ENCODE data around the gene CPB2.

The CPB2 gene, protein sequence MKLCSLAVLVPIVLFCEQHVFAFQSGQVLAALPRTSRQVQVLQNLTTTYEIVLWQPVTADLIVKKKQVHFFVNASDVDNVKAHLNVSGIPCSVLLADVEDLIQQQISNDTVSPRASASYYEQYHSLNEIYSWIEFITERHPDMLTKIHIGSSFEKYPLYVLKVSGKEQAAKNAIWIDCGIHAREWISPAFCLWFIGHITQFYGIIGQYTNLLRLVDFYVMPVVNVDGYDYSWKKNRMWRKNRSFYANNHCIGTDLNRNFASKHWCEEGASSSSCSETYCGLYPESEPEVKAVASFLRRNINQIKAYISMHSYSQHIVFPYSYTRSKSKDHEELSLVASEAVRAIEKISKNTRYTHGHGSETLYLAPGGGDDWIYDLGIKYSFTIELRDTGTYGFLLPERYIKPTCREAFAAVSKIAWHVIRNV

DNA sequence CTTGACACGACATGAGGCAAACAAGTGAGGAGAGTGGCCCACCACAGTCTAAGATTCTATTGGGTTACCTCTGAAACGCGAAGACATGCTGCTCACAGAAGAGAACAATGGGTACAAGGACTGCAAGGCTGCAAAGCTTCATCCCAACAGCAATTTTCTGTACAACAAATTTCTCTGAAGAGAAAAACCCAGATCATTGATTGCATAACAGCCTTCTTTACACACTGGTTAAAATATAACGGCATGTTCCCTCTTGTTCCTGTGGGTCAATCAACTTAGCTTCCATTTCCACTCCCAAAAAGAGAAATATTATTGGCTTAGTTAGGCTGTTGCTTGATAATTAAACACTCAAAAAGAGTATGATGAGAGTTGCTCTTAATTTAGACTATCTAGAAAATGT is at the start of gene CPB2:
Gene CPB2, minus strand, starts transcription at position 166 of the 400 bp plus-strand sequence. Its CDS starts 24 bp downstream, at position 142.
- H3K36me3 Mint-ChIP-seq (ENCODE audit: low read depth): no peaks in the 10 kb centered on the region
- no peak within 1 kb of the TSS for H3K27ac Mint-ChIP-seq
- peaks cover 6% of the 10 kb centered on the region for H3K27me3 Mint-ChIP-seq

DNA sequence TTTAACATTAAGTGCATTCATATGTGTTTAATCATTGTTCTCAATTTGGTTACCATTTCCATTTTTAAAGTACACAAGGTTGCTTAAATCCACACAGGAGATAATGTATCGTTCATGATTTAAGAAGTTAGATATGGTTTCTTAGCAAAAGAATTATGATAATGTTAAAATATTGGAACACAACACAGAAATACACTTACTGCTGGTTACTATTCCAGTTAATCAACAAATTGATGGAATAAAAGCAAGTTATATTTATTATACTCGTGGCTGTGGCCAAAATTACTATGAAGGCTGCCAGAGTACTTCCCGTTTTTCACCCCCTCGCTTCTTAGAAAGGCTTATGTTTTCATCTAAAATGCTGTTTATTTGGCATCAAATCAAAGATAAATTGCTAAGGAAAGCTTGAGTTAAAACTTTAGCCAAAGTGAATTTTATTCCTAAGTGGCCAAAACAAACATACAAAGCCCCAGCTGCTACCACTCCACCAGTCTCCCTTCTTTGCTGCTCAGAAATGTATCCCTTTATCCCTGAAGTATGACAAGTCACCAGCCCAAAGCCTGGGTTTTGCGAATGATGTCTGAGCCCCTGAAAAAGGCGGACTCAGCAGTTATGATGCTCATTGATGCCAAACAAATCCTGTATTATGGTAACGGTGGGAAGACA is 49.4 kb upstream of the CPB2 start:
- H3K27me3 Mint-ChIP-seq: no peaks in the 10 kb centered on the region

More for the DNA sequence above, at the start of gene CPB2:
- Mint-ChIP-seq H3K4me1 (ENCODE audit: low read depth) (peaks cover 8% of the 10 kb centered on the region), H3K9me3 (no peaks in the 10 kb centered on the region), H3K4me3 (no peak within 1 kb of the TSS)
- DNase-seq: no peak

DNA sequence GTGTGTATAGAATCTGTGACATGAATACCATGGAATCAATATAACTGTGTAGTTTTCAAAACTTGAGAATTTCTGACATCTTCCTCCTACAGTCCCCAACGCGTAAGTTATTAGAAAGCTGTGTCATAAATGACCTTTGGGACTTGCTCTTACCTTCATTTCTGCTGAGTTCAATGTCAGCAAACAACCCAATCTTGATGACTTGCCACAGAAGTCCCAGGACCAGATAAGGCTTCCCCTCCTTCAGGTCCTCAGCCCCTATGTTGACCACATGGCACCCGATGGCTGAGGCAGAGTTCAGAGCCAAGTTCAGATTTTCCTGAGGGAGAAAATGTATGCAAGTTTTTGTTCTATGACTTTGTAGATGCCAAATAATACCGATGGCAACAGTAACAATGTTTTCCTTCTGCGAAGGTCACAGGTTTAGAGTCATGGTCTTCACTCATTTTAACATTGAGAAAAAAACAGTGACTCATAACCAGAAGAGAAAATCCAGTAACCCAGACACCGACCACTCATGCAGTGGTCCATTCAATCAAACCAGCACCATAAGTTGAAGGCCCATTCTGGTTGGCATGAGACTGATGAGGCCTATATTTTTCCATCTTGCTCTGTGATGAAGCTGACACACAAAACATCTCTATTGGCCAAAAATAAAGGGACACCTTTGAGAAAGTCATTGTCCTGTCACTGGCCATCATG is 47.9 kb upstream of the CPB2 start:
- Mint-ChIP-seq H3K4me1 (ENCODE audit: low read depth) (peaks cover 61% of the 10 kb centered on the region), H3K27me3 (no peaks in the 10 kb centered on the region)

More for the DNA sequence above, 49.4 kb upstream of the CPB2 start:
- Mint-ChIP-seq H3K36me3 (ENCODE audit: low read depth) (peaks cover 97% of the 10 kb centered on the region), H3K4me3 (no peak overlapping the region), H3K4me1 (ENCODE audit: low read depth) (peaks cover 72% of the 10 kb centered on the region), H3K9me3 (no peaks in the 10 kb centered on the region), H3K27ac (peak overlapping the region; percentile 89)
- no peak for DNase-seq

DNA sequence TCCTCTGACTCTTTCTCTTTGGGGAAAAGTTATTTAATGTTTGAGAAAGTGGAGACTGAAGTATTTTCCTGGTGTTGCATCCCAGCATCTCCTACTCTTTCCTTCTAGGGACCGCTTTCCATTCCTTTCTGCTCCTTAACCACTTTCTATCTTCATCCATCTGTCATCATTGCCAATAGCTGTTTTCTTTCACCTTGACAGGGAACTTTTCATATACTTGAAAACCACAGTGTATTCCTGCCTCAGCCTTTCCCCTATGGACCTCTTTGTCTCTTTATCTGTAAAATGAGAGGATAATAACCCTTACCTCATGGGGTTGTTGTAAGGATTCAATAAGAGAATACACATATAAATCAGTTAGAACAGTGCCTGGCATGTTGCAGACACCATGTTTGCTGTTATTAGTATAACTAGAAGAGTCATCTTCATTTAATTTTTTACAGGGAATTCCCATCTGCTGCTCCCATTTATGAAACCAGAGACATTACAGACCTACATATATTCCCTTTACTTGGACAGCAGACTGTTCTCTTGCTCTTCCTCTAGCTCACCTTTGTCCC is 45.4 kb upstream of the CPB2 start:
- Mint-ChIP-seq H3K4me3 (no peak overlapping the region), H3K27me3 (no peaks in the 10 kb centered on the region), H3K36me3 (ENCODE audit: low read depth) (peaks cover 95% of the 10 kb centered on the region), H3K27ac (peak overlapping the region; percentile 92), H3K9me3 (no peaks in the 10 kb centered on the region), H3K4me1 (ENCODE audit: low read depth) (peaks cover 57% of the 10 kb centered on the region)
- no peak for DNase-seq

More for the DNA sequence above, 47.9 kb upstream of the CPB2 start:
- DNase-seq: no peak
- H3K9me3 Mint-ChIP-seq: no peaks in the 10 kb centered on the region
- no peak overlapping the region for H3K4me3 Mint-ChIP-seq
- H3K36me3 Mint-ChIP-seq (ENCODE audit: low read depth): peaks cover 96% of the 10 kb centered on the region
- peak overlapping the region; percentile 89 for H3K27ac Mint-ChIP-seq

DNA sequence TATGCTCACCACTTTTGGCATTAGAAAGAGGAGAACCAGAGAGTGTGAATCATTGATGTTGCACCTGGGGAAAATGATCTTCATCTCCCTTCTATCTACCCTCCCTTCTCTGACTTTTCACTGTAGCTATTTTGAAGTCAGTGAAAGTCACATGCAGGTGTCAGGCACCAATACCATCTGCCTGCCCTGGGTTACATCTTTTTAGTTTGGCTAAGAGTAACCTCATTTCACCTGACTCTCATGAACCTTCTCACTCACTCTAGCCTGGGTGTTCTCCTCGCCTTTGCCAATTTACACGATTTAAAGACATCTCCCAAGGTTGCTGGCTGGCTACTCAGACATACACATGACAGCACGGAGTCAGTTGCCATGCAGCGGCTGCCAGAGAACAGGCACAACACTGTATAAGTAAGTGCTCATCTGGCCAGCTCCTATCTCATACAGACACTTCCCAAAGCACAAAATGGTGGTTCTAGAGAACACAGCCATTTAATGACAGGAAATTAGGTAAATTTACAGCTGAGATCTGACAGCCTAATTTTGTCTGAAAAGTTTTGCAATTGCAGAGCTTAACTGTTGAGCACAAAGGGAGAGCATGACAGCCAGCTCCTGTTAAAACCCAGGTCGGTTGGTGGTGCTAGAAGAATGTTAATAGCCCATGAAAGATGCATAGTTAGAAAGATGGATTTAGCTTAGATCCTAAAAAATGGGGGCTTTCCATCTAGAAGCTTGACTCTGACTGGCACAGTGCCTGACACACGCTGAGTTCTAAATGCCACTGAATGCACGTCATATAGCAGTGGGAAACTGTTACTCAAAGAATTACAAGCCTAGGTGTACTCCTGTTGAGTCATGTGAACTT is 44.7 kb upstream of the CPB2 start:
- H3K36me3 Mint-ChIP-seq (ENCODE audit: low read depth): peaks cover 95% of the 10 kb centered on the region
- H3K9me3 Mint-ChIP-seq: no peaks in the 10 kb centered on the region
- H3K27ac Mint-ChIP-seq: peak overlapping the region; percentile 92
- no peaks in the 10 kb centered on the region for H3K27me3 Mint-ChIP-seq
- H3K4me1 Mint-ChIP-seq (ENCODE audit: low read depth): peaks cover 60% of the 10 kb centered on the region
- peak overlapping the region; percentile 6 for H3K4me3 Mint-ChIP-seq
- DNase-seq: no peak

DNA sequence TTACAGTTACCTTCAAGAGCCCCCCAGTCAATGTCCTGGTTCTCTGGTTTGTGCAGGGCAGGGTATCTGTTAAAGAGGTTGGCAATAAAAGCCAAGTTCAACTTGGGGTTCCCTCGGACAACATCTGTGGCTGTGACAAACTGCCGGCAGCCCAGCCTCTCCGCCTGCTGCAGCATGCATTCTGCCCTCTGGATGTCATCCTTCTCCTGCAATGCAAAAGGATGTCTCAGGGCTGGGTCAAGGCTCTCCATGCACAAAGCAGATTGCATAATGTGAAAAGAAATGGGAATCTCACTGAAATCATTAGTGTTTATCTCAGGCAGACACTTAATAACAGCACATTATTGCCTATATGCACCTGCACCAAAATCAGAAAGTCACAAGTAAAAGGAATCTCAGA is 42.1 kb upstream of the CPB2 start:
- Mint-ChIP-seq H3K4me3 (no peak overlapping the region), H3K27me3 (no peaks in the 10 kb centered on the region), H3K27ac (peak overlapping the region; percentile 78), H3K36me3 (ENCODE audit: low read depth) (peaks cover 95% of the 10 kb centered on the region), H3K9me3 (no peaks in the 10 kb centered on the region), H3K4me1 (ENCODE audit: low read depth) (peaks cover 52% of the 10 kb centered on the region)
- DNase-seq: no peak

DNA sequence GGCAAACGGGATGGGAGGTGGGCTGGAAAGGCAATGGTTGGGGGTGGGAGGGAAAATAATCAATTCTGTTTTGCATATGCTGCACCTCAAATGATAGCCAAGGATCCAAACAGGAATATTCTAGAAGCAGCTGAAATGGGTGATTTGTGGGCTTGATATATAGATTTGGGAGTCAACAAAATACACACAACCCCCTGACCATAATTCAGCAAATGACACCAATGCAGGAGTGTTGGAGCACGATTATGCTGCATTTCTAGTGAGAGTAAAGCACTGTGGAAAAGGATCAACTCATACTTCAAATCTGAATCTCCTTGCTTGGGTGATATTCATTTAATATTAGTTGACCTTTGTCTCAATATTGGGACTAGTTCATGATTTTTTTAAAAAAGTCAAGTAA is 41.1 kb upstream of the CPB2 start:
- peak overlapping the region; percentile 78 for H3K27ac Mint-ChIP-seq
- H3K4me3 Mint-ChIP-seq: no peak overlapping the region
- no peaks in the 10 kb centered on the region for H3K9me3 Mint-ChIP-seq
- no peak for DNase-seq
- H3K36me3 Mint-ChIP-seq (ENCODE audit: low read depth): peaks cover 95% of the 10 kb centered on the region
- H3K4me1 Mint-ChIP-seq (ENCODE audit: low read depth): peaks cover 52% of the 10 kb centered on the region
- H3K27me3 Mint-ChIP-seq: no peaks in the 10 kb centered on the region

DNA sequence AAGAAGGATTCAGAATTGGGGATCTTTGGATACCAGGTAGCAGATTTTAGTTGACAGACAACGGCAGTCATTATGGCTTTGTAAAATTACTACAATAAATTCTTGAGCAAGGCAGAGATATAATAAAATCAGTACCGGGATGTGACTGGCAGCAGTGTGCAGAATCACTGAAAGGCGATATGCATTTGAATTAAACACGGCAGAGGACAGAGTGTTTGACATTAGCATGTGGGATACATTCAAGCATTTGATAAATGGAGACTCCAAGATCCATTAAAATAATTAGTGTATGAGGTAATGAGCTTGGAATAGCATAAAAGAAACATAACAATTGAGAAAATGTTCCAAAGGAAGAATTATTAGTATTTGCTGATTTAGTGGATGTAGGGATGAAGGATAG is 40.3 kb upstream of the CPB2 start:
- Mint-ChIP-seq H3K27ac (peak overlapping the region; percentile 78), H3K36me3 (ENCODE audit: low read depth) (peaks cover 95% of the 10 kb centered on the region), H3K9me3 (no peaks in the 10 kb centered on the region), H3K4me1 (ENCODE audit: low read depth) (peaks cover 52% of the 10 kb centered on the region), H3K4me3 (no peak overlapping the region), H3K27me3 (no peaks in the 10 kb centered on the region)
- no peak for DNase-seq

DNA sequence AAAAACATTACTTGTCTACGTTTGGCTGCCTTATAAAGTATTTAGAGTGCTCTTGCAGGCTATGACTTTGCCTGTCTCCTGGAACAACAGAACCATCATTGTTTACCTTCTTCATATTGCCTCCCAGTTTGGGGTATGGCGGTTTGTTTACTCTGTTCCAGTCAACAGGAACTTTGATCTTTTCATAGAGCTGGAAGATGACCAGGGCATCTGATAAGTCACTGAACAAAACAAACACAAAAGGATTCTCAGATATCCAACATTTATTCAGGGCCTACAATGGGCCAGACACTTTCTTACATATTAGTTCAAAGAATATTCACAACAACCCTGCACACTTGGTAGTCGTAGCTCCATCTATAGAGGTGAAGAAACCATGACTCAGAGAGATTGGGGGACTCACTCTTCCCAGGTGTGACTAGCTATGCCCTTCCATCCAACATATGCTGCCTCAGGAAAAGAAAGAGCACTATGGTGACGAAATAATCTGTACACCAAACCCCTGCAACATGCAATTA is 38.4 kb upstream of the CPB2 start:
- Mint-ChIP-seq H3K27me3 (no peaks in the 10 kb centered on the region), H3K27ac (peak overlapping the region; percentile 75), H3K36me3 (ENCODE audit: low read depth) (peaks cover 94% of the 10 kb centered on the region), H3K4me1 (ENCODE audit: low read depth) (peaks cover 51% of the 10 kb centered on the region), H3K4me3 (no peak overlapping the region), H3K9me3 (no peaks in the 10 kb centered on the region)
- no peak for DNase-seq

DNA sequence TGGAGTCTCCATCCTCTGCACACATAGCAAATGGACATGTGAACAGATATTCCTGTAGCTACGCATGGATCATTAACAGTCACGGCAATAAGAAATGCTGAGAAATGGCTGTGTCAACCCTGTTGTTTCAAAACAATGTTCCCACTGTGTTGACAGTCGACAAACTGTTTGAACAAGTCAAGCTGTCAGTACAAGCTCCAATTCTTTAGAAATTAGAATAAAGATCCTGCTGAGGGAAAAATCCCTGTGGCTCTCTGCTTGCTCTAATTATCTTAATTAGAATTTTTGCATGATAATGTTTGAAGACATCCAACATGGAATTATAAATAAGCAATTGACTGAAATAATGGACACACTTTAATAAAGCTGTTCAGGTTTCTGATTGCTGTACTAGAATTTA is 37.9 kb upstream of the CPB2 start:
- peaks cover 53% of the 10 kb centered on the region for H3K4me1 Mint-ChIP-seq (ENCODE audit: low read depth)
- H3K27me3 Mint-ChIP-seq: no peaks in the 10 kb centered on the region
- DNase-seq: no peak
- no peak overlapping the region for H3K4me3 Mint-ChIP-seq
- no peaks in the 10 kb centered on the region for H3K9me3 Mint-ChIP-seq
- peaks cover 94% of the 10 kb centered on the region for H3K36me3 Mint-ChIP-seq (ENCODE audit: low read depth)
- no peak overlapping the region for H3K27ac Mint-ChIP-seq

DNA sequence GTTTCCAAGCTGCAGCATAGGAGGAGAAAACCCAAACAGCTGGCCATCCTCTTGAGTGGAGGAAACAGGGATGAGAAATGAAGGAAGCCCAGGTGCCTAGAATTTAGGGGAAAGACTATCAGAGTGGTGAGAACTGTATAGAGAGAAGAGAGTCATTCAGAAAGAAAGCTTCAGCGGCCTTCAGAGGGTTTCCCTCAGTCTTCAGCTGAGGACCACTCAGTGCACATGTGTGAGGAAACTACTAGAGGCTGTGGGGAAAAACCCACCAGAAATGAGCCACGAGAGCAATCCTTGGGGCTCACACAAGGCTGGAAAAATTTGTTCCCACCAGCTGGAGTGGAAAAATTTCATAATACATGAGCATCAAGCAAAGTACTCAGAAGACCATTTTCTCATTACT is 35.2 kb upstream of the CPB2 start:
- Mint-ChIP-seq H3K9me3 (no peaks in the 10 kb centered on the region), H3K4me3 (no peak overlapping the region), H3K36me3 (ENCODE audit: low read depth) (peaks cover 98% of the 10 kb centered on the region), H3K27ac (peak overlapping the region; percentile 84), H3K4me1 (ENCODE audit: low read depth) (peaks cover 63% of the 10 kb centered on the region), H3K27me3 (no peaks in the 10 kb centered on the region)
- DNase-seq: no peak

DNA sequence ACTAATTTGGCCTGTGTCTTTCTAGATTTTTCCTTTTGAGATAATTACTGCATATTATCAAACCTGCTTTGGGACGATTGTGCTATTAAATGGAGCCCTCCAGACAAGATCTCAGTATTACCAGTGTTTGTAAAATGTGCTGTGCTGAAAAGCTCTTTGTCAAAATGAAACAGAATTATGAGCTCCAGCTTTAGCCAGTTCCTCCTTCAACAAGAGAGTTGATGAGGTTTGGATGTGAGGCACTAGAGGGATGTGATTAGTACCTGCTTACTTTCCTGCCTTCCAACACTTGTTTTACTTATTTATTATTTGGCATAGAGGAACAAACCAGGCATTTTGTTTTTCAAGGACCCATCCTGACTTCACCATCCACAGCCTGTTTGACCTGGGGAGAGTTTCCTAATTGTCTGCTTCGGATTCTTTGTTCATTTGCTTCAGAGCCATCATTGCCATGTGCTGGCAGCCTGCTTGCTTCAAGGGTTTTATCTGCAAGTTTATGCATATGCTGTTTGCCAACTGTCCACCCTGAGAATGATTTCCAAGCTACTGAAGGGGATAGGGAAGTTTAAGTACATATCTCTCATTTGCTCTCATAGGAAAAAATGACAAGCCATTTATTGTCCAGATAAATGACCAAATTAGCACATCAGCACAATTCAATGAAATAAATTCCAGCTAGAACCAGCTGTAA is 32.9 kb upstream of the CPB2 start:
- Mint-ChIP-seq H3K27ac (peak overlapping the region; percentile 89), H3K36me3 (ENCODE audit: low read depth) (peaks cover 97% of the 10 kb centered on the region), H3K27me3 (no peaks in the 10 kb centered on the region), H3K4me3 (no peak overlapping the region), H3K4me1 (ENCODE audit: low read depth) (peaks cover 52% of the 10 kb centered on the region), H3K9me3 (no peaks in the 10 kb centered on the region)
- no peak for DNase-seq

DNA sequence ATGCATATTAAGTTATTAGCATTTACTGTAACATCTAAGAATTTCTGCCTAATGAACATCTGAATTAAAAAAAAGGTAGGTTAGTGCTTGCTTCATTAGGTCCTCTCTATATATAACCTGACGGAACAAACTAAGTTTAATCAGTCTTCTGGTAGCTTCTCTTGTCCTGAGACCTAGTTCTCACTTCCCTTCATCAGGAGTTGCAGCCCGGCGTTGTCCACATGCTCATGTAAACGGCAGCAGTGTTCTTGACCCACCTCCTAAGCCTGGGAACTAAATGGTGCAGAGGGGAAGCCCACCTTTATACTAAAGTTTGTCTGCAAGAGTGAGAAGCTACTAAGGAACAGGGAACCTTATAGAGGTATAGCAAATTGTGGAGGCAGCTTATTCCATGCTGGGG is 31.9 kb upstream of the CPB2 start:
- Mint-ChIP-seq H3K27ac (peak overlapping the region; percentile 89), H3K4me3 (no peak overlapping the region), H3K4me1 (ENCODE audit: low read depth) (peaks cover 50% of the 10 kb centered on the region), H3K36me3 (ENCODE audit: low read depth) (peaks cover 97% of the 10 kb centered on the region), H3K27me3 (no peaks in the 10 kb centered on the region), H3K9me3 (no peaks in the 10 kb centered on the region)
- DNase-seq: no peak
